Muscle layer of colon (tissue), 2 donors: ENCODE data around the gene PBX2.
"Not testable (repeated sequence)": the region's sequence is repeated elsewhere in the genome, so short reads cannot be mapped to it uniquely, and the experiment has no call there.

ENCODE experiments used
- H3K27ac ChIP-seq: one replicate; pipeline ENCODE4 v1.7.0; 2013; ENCODE audit warnings: low read depth, mild to moderate bottlenecking, low read length, moderate library complexity
- H3K27me3 ChIP-seq, 2 donors: one replicate each; pipeline ENCODE4 v1.7.0; 2013; ENCODE audit warnings: low read length in 2 of 2, mild to moderate bottlenecking in 2 of 2; ENCODE audit not compliant: insufficient read depth in 2 of 2, control insufficient read depth in 1 of 2
- H3K36me3 ChIP-seq: one replicate; pipeline ENCODE4 v1.7.0; 2013; ENCODE audit warnings: mild to moderate bottlenecking, low read length; ENCODE audit not compliant: insufficient read depth
- H3K4me1 ChIP-seq: one replicate; pipeline ENCODE4 v1.7.0; 2013; ENCODE audit warnings: mild to moderate bottlenecking, low read length; ENCODE audit not compliant: insufficient read depth
- H3K4me3 ChIP-seq, 2 donors: one replicate each; pipeline ENCODE4 v1.7.0; 2013; ENCODE audit warnings: low read length in 2 of 2, low read depth in 1 of 2, mild to moderate bottlenecking in 1 of 2, moderate library complexity in 1 of 2
- H3K9ac ChIP-seq: one replicate; pipeline ENCODE4 v1.7.0; 2013; ENCODE audit warnings: low read length
- H3K9me3 ChIP-seq: one replicate; pipeline ENCODE4 v1.7.0; 2013; ENCODE audit warnings: mild to moderate bottlenecking, low read length
- donor health status: abdominal sarcoma.
- donor health status: Adenocarcinoma of cecum.

PBX2 gene

DNA sequence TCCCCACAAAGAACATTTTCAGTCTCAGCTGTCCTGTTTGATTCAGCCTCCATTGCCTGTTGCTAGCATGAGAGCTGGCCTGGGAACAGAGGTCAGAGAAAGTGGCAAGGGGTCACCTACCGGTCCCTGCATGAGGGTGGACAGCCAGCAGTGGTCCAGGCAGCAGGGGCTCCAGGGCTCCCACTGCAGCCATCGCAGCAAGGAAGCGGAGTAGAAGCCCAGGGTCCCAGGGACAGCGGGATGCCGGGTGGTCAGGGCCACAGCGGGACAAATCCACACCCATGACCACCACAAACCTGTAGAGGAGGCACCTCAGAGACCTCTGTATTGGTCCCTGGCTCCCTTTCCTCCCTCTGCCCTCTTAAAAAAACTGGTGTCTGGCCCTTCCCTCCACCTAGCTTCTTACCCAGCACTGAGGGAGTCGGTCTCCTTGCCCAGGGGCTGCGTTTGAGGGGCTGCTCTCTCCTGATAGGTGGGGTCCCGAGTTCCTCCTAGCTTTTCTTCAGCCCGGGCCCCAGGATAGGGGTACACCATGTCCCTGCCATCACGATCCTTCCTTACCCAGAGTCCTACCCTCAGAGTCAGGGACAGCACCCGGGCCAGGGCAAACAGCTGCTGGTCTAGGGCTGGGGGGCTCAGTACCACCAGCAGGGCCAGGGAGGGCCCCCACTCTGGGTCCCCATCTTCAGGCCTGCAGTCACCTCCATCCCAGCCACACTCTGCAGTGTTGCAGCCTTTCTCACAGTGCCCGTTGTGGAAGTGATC, 10.9 kb upstream of the PBX2 start:
- no peaks in the 10 kb centered on the region for H3K36me3 ChIP-seq

DNA sequence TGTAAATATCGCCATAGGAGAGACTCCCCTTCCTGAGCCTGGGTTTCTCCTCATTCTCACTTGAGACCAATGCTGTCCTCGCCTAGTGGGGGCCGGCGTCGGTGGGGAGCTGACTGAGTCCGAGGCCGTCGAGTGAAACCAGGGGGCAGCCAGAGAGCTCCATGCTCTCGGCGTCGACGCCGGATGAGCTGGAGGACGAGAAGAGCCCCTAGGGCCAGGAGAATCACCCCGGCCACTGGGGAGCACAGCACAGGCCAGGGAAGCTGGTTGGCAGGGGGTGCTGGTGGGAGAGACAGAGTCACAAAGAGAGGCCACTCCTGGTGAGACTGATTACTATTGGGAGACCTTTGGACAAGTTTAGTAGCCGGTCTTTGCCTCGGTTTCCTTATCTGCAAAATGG, 8.9 kb upstream of the PBX2 start:
- no peak overlapping the region for H3K4me3 ChIP-seq
- H3K9ac ChIP-seq: no peak overlapping the region
- no peaks in the 10 kb centered on the region for H3K27me3 ChIP-seq
- no peak overlapping the region for H3K27ac ChIP-seq
- H3K4me1 ChIP-seq: peaks cover 23% of the 10 kb centered on the region
- no peaks in the 10 kb centered on the region for H3K36me3 ChIP-seq
- no peaks in the 10 kb centered on the region for H3K9me3 ChIP-seq

More for the DNA sequence above, 10.9 kb upstream of the PBX2 start:
- peaks cover 9% of the 10 kb centered on the region for H3K4me1 ChIP-seq
- H3K4me3 ChIP-seq: no peak overlapping the region
- no peaks in the 10 kb centered on the region for H3K27me3 ChIP-seq
- H3K9me3 ChIP-seq: no peaks in the 10 kb centered on the region
- no peak overlapping the region for H3K27ac ChIP-seq
- H3K9ac ChIP-seq: no peak overlapping the region

DNA sequence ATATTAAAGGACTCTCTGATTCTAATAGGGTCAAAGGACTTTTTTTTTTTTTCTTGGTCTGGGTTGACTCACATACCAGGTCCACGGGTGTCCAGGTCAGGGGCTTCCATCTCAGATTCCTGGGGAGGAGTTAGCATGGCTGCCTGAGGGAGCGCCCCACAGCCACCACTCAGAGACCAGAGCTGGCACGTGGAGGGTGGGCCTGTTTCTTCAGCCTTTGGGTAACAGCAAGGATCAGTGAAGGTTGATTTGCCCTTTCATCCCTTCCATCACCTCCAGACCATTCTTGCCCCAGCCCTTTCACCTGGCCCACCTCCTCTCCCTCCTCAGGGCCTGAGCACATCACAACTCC, 8.3 kb upstream of the PBX2 start:
- H3K27me3 ChIP-seq: no peaks in the 10 kb centered on the region
- no peaks in the 10 kb centered on the region for H3K36me3 ChIP-seq
- no peak overlapping the region for H3K4me3 ChIP-seq
- H3K4me1 ChIP-seq: peaks cover 23% of the 10 kb centered on the region
- H3K9ac ChIP-seq: no peak overlapping the region
- no peaks in the 10 kb centered on the region for H3K9me3 ChIP-seq
- no peak overlapping the region for H3K27ac ChIP-seq

DNA sequence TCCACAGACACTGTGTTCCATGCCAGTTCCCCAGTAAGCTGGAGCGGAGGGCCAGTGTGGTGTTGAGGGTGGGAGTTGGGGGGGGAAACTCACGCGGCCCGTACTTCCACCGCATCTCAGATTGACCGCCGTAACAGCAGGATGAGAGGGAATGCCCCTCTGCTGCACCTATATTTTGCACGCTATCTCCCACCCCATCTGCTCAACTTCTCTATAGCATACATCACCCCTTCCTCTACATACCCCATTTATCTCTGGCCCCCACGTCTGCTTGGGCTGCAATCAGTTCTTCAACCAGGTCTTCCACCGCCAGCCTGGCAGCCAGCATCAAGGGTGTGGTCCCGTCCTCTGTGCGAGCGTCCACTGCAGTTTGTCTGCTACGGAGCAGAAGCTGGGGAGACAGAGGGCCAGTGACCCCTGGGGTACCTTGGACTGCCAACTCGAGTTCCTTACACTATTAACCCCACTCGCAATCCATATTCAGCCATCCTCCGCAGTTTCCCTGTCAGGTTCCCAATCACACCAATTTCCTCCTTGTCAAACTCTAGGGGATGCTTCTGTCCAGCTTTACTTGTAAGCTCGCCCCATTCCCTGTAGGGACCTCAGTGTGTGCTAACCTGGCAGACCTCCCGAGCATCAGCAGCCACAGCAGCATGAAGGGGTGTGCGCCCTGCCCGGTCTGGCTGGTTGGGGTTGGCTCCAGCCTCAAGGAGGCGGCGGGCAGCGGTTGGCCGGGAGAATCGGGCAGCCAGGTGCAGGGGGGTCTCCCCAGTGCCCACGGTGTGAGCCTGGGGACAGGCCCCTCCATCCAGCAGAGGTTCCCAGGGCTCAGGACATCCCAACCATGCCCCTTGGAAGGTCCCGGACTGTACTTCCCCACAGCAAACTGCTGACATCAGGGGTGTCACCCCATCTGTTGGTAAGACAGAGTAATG, 6.9 kb upstream of the PBX2 start:
- Histone ChIP-seq H3K9me3 (no peaks in the 10 kb centered on the region), H3K4me3 (peak overlapping the region; percentile 70 to 91)

DNA sequence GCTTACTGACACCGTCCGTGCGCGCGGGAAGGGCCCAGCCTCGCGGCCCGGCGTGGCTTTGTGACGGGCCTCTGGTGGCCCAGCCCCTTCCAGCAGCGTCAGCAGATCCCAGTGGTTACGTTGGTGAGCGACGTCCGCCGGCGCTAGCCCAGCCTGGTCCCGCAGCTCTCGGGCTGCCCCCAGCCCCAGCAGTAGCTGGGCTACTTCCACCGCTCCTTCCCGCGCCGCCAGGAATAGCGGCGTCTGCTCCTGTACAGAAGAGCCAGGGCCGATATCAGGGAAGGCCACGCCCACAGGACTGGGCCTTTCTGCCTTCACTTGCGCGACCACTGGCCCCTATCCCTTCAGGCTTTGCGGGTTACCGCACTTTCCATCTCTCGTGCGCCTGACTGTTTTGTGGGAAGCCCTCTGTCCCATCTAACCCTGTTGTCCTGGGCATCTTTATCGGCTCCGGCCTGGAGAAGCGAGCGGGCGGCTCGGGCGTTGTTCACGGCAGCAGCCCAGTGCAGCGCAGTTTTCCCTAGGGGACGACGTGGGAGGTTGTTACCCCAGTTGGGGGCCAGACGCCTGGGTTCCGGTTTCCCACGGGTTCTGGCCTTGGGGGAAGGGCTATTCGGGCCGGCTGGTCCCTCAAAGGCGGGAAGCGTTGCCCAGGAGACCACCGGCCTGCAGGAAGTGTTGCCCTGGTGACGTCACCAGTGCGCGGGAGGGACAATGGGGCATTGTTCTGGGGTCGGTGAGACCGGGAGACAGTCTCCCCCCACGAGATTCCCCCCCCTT, 6.1 kb upstream of the PBX2 start:
- Histone ChIP-seq H3K9ac (peak overlapping the region; percentile 100), H3K9me3 (no peaks in the 10 kb centered on the region), H3K27me3 (no peaks in the 10 kb centered on the region), H3K4me1 (peaks cover 27% of the 10 kb centered on the region), H3K27ac (peak overlapping the region; percentile 97), H3K4me3 (peak overlapping the region; percentile 70 to 91), H3K36me3 (no peaks in the 10 kb centered on the region)

More for the DNA sequence above, 6.9 kb upstream of the PBX2 start:
- H3K36me3 ChIP-seq: no peaks in the 10 kb centered on the region
- H3K4me1 ChIP-seq: peaks cover 23% of the 10 kb centered on the region
- peak overlapping the region; percentile 100 for H3K9ac ChIP-seq
- peak overlapping the region; percentile 97 for H3K27ac ChIP-seq
- H3K27me3 ChIP-seq: no peaks in the 10 kb centered on the region

DNA sequence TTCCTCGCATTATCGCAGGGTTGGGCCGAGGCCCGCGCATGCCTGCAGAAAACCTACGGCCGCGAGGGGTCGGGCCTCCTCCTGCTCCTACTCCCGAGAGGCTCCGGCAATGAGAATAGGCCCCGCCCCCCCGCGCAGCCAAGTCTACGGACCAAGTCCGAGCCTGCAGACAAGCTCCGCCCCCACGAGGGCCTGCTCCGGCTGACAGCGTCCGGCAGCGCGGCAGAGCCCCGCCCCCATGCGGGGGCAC, 5.6 kb upstream of the PBX2 start:
- H3K4me3 ChIP-seq: peak overlapping the region in 1 of 2 donors; percentile 62

DNA sequence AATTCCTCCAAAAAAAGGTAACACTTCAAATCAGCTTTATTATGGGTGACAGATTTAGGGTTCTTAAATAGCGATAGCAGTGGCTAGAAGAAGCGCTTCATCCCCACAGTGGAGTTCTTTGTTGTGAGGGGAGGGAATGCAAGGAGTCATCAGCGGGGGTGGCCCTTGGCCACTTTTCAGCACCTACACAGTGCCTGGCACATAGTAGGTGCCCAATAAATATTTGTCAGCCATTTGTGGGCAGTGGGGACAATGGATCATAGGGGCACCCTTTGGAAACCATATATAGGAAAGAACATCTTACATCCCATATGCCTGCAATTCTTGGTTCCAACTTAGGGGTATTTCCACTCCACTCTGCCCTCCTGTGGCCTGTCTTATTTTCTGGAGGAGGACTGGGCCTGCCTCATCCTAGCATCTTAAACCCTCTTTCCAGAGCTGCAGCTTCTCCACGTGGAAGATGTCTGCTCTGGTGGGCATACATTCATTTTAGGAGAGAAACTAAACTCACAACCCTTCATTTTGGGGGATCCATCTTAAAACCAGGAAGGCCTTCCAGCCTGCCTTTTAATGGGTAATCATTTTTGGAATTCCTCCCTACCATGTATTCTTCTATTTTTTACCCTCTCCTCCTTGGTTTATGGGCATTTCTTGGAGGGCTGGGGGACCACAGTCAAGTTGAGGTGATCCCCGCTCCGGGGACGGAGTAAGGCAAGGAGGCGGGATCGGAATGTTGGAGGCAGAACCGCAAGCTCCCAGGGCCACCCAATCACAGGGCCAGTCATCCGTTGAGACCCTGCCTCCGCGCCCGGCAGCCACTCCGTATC, 5.0 kb upstream of the PBX2 start:
- Histone ChIP-seq H3K9me3 (no peaks in the 10 kb centered on the region), H3K9ac (peak overlapping the region; percentile 68), H3K4me3 (peak overlapping the region; percentile 43 to 62), H3K4me1 (peaks cover 31% of the 10 kb centered on the region), H3K27me3 (no peaks in the 10 kb centered on the region), H3K27ac (peak overlapping the region; percentile 99), H3K36me3 (no peaks in the 10 kb centered on the region)

More for the DNA sequence above, 5.6 kb upstream of the PBX2 start:
- Histone ChIP-seq H3K36me3 (no peaks in the 10 kb centered on the region), H3K9me3 (no peaks in the 10 kb centered on the region), H3K27me3 (no peaks in the 10 kb centered on the region), H3K9ac (no peak overlapping the region), H3K27ac (peak overlapping the region; percentile 99), H3K4me1 (peaks cover 31% of the 10 kb centered on the region)

DNA sequence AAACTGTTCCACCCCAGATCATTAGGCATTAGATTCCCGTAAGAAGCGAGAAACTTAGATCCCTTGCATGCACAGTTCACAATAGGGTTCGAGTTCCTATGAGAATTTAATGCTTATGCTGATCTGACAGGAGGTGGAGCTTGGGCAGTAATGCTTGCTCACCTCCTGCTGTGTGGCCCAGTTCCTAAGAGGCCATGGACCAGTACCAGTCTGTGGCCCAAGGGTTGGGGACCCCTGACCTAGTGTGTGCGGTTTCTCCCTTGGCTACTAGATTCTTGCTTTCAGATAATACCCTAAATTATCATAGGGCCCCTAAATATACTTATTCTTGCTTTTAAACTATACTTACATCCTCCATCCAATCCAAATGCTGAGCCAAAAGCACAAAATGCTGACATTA, 4.4 kb upstream of the PBX2 start:
- H3K27me3 ChIP-seq: no peaks in the 10 kb centered on the region
- H3K9me3 ChIP-seq: no peaks in the 10 kb centered on the region
- H3K4me3 ChIP-seq: peak overlapping the region; percentile 43 to 62
- peak overlapping the region; percentile 68 for H3K9ac ChIP-seq
- H3K27ac ChIP-seq: peak overlapping the region; percentile 99
- no peaks in the 10 kb centered on the region for H3K36me3 ChIP-seq
- H3K4me1 ChIP-seq: peaks cover 31% of the 10 kb centered on the region

DNA sequence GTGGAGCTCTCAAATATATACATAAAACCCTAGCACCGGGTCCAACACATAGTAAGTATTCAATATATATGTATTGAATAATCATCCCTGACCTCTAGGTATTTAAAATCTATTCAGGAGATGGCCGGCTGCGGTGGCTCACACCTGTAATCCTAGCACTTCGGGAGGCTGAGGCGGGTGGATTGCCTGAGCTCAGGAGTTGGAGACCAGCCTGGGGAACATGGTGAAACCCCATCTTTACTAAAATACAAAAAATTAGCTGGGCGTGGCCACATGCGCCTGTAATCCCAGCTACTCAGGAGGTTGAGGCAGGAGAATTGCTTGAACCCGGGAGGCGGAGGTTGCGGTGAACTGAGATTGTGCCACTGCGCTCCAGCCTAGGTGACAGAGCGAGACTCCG, 3.1 kb upstream of the PBX2 start:
- not testable (repeated sequence) for H3K36me3 ChIP-seq, H3K27me3 ChIP-seq, H3K9me3 ChIP-seq, H3K9ac ChIP-seq
- Histone ChIP-seq H3K4me3 (peak overlapping the region in 1 of 2 donors; percentile 47), H3K27ac (peak overlapping the region; percentile 27), H3K4me1 (peaks cover 37% of the 10 kb centered on the region)

DNA sequence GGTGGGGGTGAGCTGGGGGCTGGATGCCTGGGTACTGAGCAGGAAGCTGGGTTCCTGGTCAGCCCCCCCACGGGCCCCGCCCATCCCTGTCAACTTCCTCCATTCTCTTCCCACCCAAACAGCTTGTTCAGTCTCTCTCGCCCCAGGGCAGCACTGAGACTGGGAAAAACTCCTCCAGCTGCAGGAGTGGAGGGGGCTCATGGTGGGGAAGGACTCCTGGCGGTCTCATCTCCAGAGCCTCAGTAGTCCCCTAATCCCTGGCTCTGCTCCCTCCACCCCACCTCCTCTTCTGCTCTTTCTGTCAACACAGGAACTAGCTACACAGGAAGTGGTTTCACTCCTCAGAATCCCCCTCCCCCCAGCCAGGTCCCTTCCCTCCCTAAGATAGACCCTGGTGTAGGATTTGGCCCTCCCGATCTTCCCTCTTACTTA, 2.6 kb upstream of the PBX2 start, which contains the start of gene GPSM3:
GPSM3 (minus strand) TSS at position 36 of the 432 bp plus-strand sequence. CDS start 130 bp downstream, outside the sequence.
- Histone ChIP-seq H3K27ac (peak within 1 kb of the TSS; percentile 27), H3K4me3 (peak within 1 kb of the TSS in 1 of 2 donors; percentile 47), H3K9me3 (no peaks in the 10 kb centered on the region), H3K9ac (peak within 1 kb of the TSS; percentile 4), H3K4me1 (peaks cover 41% of the 10 kb centered on the region), H3K36me3 (peaks cover 4% of the 10 kb centered on the region), H3K27me3 (no peaks in the 10 kb centered on the region)
